COLO668 (cell line): ENCODE results near the gene NR1H2.
"Not testable (repeated sequence)": the region's sequence is repeated elsewhere in the genome, so short reads cannot be mapped to it uniquely, and the experiment has no call there.

Source experiments
- DNase-seq: peaks from one replicate; lab custom pipeline; 2025; ENCODE audit not compliant: unreplicated experiment; lab: John Stamatoyannopoulos, UW

Gene NR1H2

GRCh38 chr19:50376166-50377050 lies at the start of gene NR1H2:
Gene NR1H2, plus strand, starts transcription at chr19:50376457. Its CDS starts 1,149 bp downstream, at chr19:50377606.
- DNase-seq, result peak; percentile 93

GRCh38 chr19:50327013-50327412 lies 49.2 kb upstream of the NR1H2 start:
- no peak for DNase-seq

GRCh38 chr19:50327461-50328223 lies 48.6 kb upstream of the NR1H2 start:
- DNase-seq, result no peak

GRCh38 chr19:50328224-50328872 lies 47.9 kb upstream of the NR1H2 start:
- DNase-seq, result peak; percentile 80

- DNase-seq, result no peak
Measured at GRCh38 chr19:50328873-50329145, 47.4 kb upstream of the NR1H2 start.

GRCh38 chr19:50329146-50329925 lies 46.9 kb upstream of the NR1H2 start, which contains the start of gene KCNC3:
Gene KCNC3, minus strand, starts transcription at chr19:50329377. Its CDS starts 295 bp downstream, at chr19:50329082.
- DNase-seq, result peak; percentile 99

GRCh38 chr19:50329926-50330294 lies 46.3 kb upstream of the NR1H2 start:
- DNase-seq, result not testable (repeated sequence)

- peak; percentile 94 for DNase-seq
Measured at GRCh38 chr19:50330365-50331078, 45.7 kb upstream of the NR1H2 start.

- no peak for DNase-seq
Measured at GRCh38 chr19:50331221-50331993, 44.9 kb upstream of the NR1H2 start.

- no peak for DNase-seq
Measured at GRCh38 chr19:50331994-50332243, 44.3 kb upstream of the NR1H2 start.

- DNase-seq, result no peak
Measured at GRCh38 chr19:50332244-50333038, 43.8 kb upstream of the NR1H2 start.

- peak; percentile 93 for DNase-seq
Measured at GRCh38 chr19:50333235-50333736, 43.0 kb upstream of the NR1H2 start.

GRCh38 chr19:50333737-50334617 lies 42.3 kb upstream of the NR1H2 start:
- peak; percentile 88 for DNase-seq

- no peak for DNase-seq
Measured at GRCh38 chr19:50334741-50335421, 41.4 kb upstream of the NR1H2 start.

- DNase-seq, result not testable (repeated sequence)
Measured at GRCh38 chr19:50337031-50337430, 39.2 kb upstream of the NR1H2 start.

- DNase-seq, result no peak
Measured at GRCh38 chr19:50340331-50340730, 35.9 kb upstream of the NR1H2 start.

GRCh38 chr19:50341091-50341564 lies 35.1 kb upstream of the NR1H2 start:
- no peak for DNase-seq
